ENCODE results near the gene FAM13C.

FAM13C gene

DNA sequence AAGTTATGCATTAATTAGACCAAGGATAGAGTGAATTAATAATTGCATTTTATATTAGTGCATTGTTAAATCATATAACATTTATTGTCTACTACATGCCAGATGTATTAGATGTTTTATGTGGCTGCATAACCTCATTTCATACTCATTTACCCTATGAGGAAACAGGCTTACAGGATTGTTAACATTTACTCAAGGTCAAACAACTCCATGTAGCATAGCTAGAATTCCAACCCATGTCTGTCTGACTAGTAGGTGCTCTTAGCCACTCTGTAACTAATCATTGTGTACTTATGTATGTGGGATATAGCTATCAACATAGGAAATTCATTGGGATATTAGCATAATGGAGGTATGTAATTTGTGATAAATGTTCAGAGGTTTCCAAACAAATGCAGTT lies 139.6 kb downstream of the FAM13C start:
- DNase-seq (ENCODE audit: low read depth), result peak; percentile 15
- TF ChIP-seq, protein P1, sequence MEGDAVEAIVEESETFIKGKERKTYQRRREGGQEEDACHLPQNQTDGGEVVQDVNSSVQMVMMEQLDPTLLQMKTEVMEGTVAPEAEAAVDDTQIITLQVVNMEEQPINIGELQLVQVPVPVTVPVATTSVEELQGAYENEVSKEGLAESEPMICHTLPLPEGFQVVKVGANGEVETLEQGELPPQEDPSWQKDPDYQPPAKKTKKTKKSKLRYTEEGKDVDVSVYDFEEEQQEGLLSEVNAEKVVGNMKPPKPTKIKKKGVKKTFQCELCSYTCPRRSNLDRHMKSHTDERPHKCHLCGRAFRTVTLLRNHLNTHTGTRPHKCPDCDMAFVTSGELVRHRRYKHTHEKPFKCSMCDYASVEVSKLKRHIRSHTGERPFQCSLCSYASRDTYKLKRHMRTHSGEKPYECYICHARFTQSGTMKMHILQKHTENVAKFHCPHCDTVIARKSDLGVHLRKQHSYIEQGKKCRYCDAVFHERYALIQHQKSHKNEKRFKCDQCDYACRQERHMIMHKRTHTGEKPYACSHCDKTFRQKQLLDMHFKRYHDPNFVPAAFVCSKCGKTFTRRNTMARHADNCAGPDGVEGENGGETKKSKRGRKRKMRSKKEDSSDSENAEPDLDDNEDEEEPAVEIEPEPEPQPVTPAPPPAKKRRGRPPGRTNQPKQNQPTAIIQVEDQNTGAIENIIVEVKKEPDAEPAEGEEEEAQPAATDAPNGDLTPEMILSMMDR (conservative IDR thresholded peaks at IDR 0.05; ENCODE audit: low read depth, low read length), result no peak
- H3K4me3 ChIP-seq (ENCODE audit: low read depth, low read length), result no peak overlapping the region

DNA sequence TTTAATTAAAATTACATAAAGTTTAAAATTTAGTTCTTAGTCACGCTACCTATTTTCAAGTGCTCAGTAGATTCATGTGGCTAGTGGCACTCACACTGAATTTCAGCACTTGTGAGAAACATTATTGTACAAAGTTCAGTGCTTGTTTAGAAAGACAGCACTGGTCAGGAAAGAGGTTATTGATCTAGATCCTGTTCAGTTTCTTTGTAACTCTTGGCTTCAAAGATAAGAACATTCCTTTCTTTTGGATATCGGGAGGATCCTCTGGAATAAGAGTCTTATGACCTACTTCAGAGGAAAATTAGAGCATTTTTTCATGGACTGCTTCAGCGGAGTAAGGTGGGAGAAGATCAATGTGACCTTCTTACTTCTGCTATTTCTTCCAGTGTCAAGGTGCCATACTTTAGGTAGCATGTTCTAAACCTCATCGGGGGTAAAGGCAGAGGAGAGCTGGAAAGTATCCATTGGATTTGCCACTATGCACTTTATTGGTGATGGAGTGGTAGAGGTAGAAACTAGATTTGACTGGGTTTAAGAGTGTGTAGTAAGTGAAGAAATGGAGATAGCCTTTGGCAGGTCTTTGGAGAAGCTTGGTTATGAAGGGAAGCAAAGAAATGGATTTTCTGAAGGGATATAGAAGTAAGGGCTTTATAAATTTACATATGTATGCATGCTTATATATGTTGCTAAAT lies 146.0 kb downstream of the FAM13C start:
- no peak overlapping the region for H3K4me3 ChIP-seq (ENCODE audit: low read depth, low read length)
- TF ChIP-seq, protein P1 (conservative IDR thresholded peaks at IDR 0.05; ENCODE audit: low read depth, low read length), result no peak
- DNase-seq (ENCODE audit: low read depth), result no peak

DNA sequence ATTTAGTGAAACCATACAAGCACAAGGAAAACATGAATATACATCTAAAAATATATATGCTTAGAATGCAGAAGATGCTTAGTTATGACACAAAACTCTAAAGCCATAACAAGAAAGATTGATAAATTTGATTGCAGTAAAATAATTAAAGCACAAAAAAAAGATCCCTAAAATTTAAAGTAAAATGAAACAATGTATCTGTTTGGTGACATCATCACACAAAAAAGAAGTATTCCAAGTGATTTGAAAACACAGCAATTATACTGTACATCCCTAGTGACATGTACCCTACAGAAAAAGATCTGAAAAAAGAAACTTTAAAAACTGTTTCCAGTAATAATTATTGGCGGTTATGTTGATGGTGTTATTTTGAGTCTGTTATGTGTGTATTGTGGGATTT lies 148.2 kb downstream of the FAM13C start:
- no peak for DNase-seq (ENCODE audit: low read depth)
- H3K4me3 ChIP-seq (ENCODE audit: low read depth, low read length), result no peak overlapping the region
- TF ChIP-seq, protein P1 (conservative IDR thresholded peaks at IDR 0.05; ENCODE audit: low read depth, low read length), result no peak

DNA sequence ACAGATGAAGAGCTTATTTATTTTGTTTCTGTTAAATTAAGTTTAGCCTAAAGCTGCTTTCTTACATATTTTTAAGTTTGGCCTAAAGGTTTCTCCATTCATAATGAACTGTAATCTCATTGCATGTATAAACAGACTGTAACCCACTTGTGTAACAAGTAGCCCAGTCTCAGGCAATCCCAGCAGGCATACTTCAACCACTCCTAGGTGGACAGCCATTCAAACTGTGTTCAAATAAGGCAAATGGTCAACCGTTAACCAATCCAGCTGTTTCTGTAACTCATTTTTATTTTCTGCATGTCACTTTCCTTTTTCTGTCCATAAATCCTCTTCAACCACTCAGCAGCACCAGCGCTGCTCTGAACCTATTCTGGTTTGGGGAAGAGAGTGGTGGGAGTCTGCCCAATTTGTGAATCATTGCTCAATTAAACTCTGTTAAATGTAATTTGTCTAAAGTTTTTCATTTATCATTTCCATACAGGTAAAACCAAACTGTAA lies 150.0 kb downstream of the FAM13C start:
- DNase-seq (ENCODE audit: low read depth), result no peak
- TF ChIP-seq, protein P1 (conservative IDR thresholded peaks at IDR 0.05; ENCODE audit: low read depth, low read length), result no peak
- no peak overlapping the region for H3K4me3 ChIP-seq (ENCODE audit: low read depth, low read length)

DNA sequence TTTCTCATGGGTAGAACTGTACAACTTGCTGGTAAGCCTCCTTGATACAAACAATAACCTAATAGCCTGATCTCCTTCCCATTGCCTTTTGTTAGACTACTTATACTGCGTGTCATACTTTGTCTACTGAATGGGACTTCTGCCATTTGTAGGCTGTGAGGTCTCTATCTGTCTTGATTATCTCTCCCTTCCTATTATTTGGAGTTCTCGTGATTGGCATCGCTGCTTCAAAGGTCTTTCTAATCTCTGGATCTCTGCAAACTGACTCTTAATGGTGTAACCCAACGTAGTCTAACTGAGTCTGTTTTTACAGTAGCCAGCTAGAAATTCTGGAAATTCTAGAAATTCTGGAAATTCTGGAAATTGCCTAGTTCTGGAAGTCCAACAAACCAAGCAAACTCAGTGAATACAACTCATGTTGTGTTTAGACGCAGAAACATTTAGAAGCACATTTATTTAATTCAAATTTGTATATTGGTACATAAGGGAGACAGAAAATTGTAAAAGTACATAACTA lies 156.1 kb downstream of the FAM13C start:
- H3K4me3 ChIP-seq (ENCODE audit: low read depth, low read length), result no peak overlapping the region
- TF ChIP-seq, protein P1 (conservative IDR thresholded peaks at IDR 0.05; ENCODE audit: low read depth, low read length), result no peak
- no peak for DNase-seq (ENCODE audit: low read depth)

Measured in choroid plexus epithelial cell (primary cell).